Hepatocyte (in vitro differentiated cells): ENCODE results near the gene KATNB1. TPM values are rescaled to one million over a fixed set of nuclear protein-coding genes. Genes with fewer than 3 reads are reported as not detected.

Source experiments
- DNase-seq: peaks from one replicate; pipeline ENCODE4 v3.0.0-alpha.2; 2016; ENCODE audit warnings: low spot score
- H2AFZ ChIP-seq: fragments of 200-600 bp; sonication (generic); 2 replicates; pipeline ENCODE4 v1.6.0; 2016; ENCODE audit warnings: antibody characterized with exemption, mild to moderate bottlenecking
- H3K27ac ChIP-seq: fragments of 200-600 bp; sonication (generic); 2 replicates; pipeline ENCODE4 v1.5.1; 2016; ENCODE audit warnings: mild to moderate bottlenecking
- H3K27me3 ChIP-seq: fragments of 200-600 bp; sonication (generic); 2 replicates; pipeline ENCODE4 v1.6.1; 2016
- H3K36me3 ChIP-seq: fragments of 200-600 bp; sonication (generic); replicated peaks from 2 replicates; pipeline ENCODE4 v1.5.1; 2016; ENCODE audit warnings: low read depth; ENCODE audit not compliant: insufficient read depth
- H3K4me1 ChIP-seq: fragments of 200-600 bp; sonication (generic); 2 replicates; pipeline ENCODE4 v1.5.1; 2016; ENCODE audit warnings: mild to moderate bottlenecking, moderate library complexity; ENCODE audit not compliant: insufficient read depth
- H3K4me2 ChIP-seq: fragments of 200-600 bp; sonication (generic); 2 replicates; pipeline ENCODE4 v1.6.0; 2016
- H3K4me3 ChIP-seq: fragments of 200-600 bp; sonication (generic); 2 replicates; pipeline ENCODE4 v1.5.1; 2016; ENCODE audit warnings: mild to moderate bottlenecking
- H3K79me2 ChIP-seq: fragments of 200-600 bp; sonication (generic); 2 replicates; pipeline ENCODE4 v1.6.0; 2017; ENCODE audit warnings: mild to moderate bottlenecking
- H3K9me2 ChIP-seq: fragments of 200-600 bp; sonication (generic); replicated peaks from 2 replicates; pipeline ENCODE4 v1.6.0; 2017; ENCODE audit warnings: mild to moderate bottlenecking; ENCODE audit not compliant: insufficient read depth
- H3K9me3 ChIP-seq: fragments of 200-600 bp; sonication (generic); 2 replicates; pipeline ENCODE4 v1.5.1; 2016; ENCODE audit warnings: low read depth, mild to moderate bottlenecking
- H4K20me1 ChIP-seq: fragments of 200-600 bp; sonication (generic); 2 replicates; pipeline ENCODE4 v1.6.0; 2016; ENCODE audit warnings: mild to moderate bottlenecking; ENCODE audit not compliant: insufficient read depth, poor library complexity, severe bottlenecking
- CTCF ChIP-seq: fragments of 200-600 bp; sonication (generic); IDR thresholded peaks from 2 replicates; pipeline ENCODE4 v1.5.1; 2016; ENCODE audit warnings: antibody characterized with exemption, mild to moderate bottlenecking; ENCODE audit not compliant: poor library complexity
- EZH2 ChIP-seq: fragments of 200-600 bp; sonication (generic); IDR thresholded peaks from 2 replicates; pipeline ENCODE4 v1.6.1; 2016; ENCODE audit warnings: antibody characterized with exemption, mild to moderate bottlenecking, borderline replicate concordance
- EZH2phosphoT487 ChIP-seq: fragments of 200-600 bp; sonication (generic); IDR thresholded peaks from one replicate; pipeline ENCODE4 v1.6.1; 2018; ENCODE audit warnings: antibody characterized with exemption, mild to moderate bottlenecking, low read depth, moderate library complexity; ENCODE audit not compliant: unreplicated experiment, severe bottlenecking
- WGBS: methylation state at CpG from one replicate; pipeline ENCODE4 v1.1.6; 2016; ENCODE audit warnings: low lambda C conversion rate; ENCODE audit errors: missing lambda C conversion rate; 5-methylcytosine and 5-hydroxymethylcytosine counted together
- polyA plus RNA-seq: library from polyadenylated mRNA; unstranded; fragments of >200 nt; fragmentation: Nextera tagmentation; extraction: Ambion mirVana; gene quantifications from 2 replicates; pipeline ENCODE4 v1.2.1, GENCODE V29; 2016
- total RNA-seq: library from RNA; depleted of rRNA; stranded (reverse); fragments of >200 nt; gene quantifications from 2 replicates; pipeline ENCODE4 v1.2.3, GENCODE V29; 2014

The KATNB1 gene
- total and polyA plus RNA-seq, 2 experiments from 2014 or later = 12.3 to 15.3 TPM

- H3K27ac ChIP-seq = no peak overlapping the region
- DNase-seq = no peak
- no peak overlapping the region for H2AFZ ChIP-seq
- H3K4me1 ChIP-seq = no peaks in the 10 kb centered on the region
- 96% methylated on average over 30 of the region's 32 CpGs for WGBS
- H3K27me3 ChIP-seq = no peaks in the 10 kb centered on the region
- no peaks in the 10 kb centered on the region for H3K79me2 ChIP-seq
- no peak overlapping the region for H3K4me2 ChIP-seq
- TF ChIP-seq EZH2phosphoT487 (no peak), EZH2 (no peak), CTCF (no peak)
- no peaks in the 10 kb centered on the region for H3K9me3 ChIP-seq
- no peaks in the 10 kb centered on the region for H4K20me1 ChIP-seq
- H3K9me2 ChIP-seq = no peaks in the 10 kb centered on the region
- H3K4me3 ChIP-seq = no peak overlapping the region
- H3K36me3 ChIP-seq = no peaks in the 10 kb centered on the region
These were observed 18.1 kb downstream of the KATNB1 start for GRCh38 chr16:57753448-57754353.

GRCh38 chr16:57754354-57755060, 18.9 kb downstream of the KATNB1 start:
- Histone ChIP-seq H3K27me3 (no peaks in the 10 kb centered on the region), H3K4me1 (no peaks in the 10 kb centered on the region), H2AFZ (no peak overlapping the region), H3K27ac (no peak overlapping the region), H3K9me3 (no peaks in the 10 kb centered on the region), H3K9me2 (no peaks in the 10 kb centered on the region), H3K36me3 (no peaks in the 10 kb centered on the region), H3K4me3 (no peak overlapping the region), H3K79me2 (no peaks in the 10 kb centered on the region), H3K4me2 (no peak overlapping the region), H4K20me1 (no peaks in the 10 kb centered on the region)
- DNase-seq = no peak
- 93% methylated on average over 7 of the region's 9 CpGs for WGBS
- TF ChIP-seq CTCF = no peak
- TF ChIP-seq EZH2phosphoT487 = no peak
- no peak for TF ChIP-seq EZH2

- no peak overlapping the region for H3K4me2 ChIP-seq
- H3K27ac ChIP-seq = no peak overlapping the region
- H3K36me3 ChIP-seq = no peaks in the 10 kb centered on the region
- H3K4me3 ChIP-seq = no peak overlapping the region
- 90% methylated on average over 22 of the region's 24 CpGs for WGBS
- no peaks in the 10 kb centered on the region for H3K4me1 ChIP-seq
- no peaks in the 10 kb centered on the region for H3K9me2 ChIP-seq
- H3K27me3 ChIP-seq = no peaks in the 10 kb centered on the region
- DNase-seq = no peak
- H2AFZ ChIP-seq = no peak overlapping the region
- H3K79me2 ChIP-seq = no peaks in the 10 kb centered on the region
- no peak for TF ChIP-seq CTCF
- no peak for TF ChIP-seq EZH2
- TF ChIP-seq EZH2phosphoT487 = no peak
- H3K9me3 ChIP-seq = no peaks in the 10 kb centered on the region
- no peaks in the 10 kb centered on the region for H4K20me1 ChIP-seq
These were observed 19.6 kb downstream of the KATNB1 start for GRCh38 chr16:57755061-57755684.
